ENCODE data around the gene MITF.

MITF gene

GRCh38 chr3:69770976-69771634 lies 31.8 kb downstream of the MITF start:
- Histone ChIP-seq H3K4me1 (peaks cover 3% of the 10 kb centered on the region; the same call in 1 of the 2 replicates), H3K9me3 (no peaks in the 10 kb centered on the region), H3K36me3 (no peaks in the 10 kb centered on the region), H3K27me3 (no peaks in the 10 kb centered on the region), H3K4me3 (ENCODE audit: low read depth, low read length) (no peak overlapping the region)
- TF ChIP-seq CTCF (IDR thresholded peaks at IDR 0.05; ENCODE audit: low read depth, low read length): no peak
- DNase-seq: no peak

- DNase-seq: no peak
- no peaks in the 10 kb centered on the region for H3K9me3 ChIP-seq
- H3K4me3 ChIP-seq (ENCODE audit: low read depth, low read length): no peak overlapping the region
- H3K27me3 ChIP-seq: no peaks in the 10 kb centered on the region
- H3K36me3 ChIP-seq: no peaks in the 10 kb centered on the region
- TF ChIP-seq CTCF (IDR thresholded peaks at IDR 0.05; ENCODE audit: low read depth, low read length): no peak
- no peaks in the 10 kb centered on the region; the same call in 1 of the 2 replicates for H3K4me1 ChIP-seq
Measured at GRCh38 chr3:69772152-69772867, 33.0 kb downstream of the MITF start.

- TF ChIP-seq CTCF (IDR thresholded peaks at IDR 0.05; ENCODE audit: low read depth, low read length): no peak
- H3K27me3 ChIP-seq: no peaks in the 10 kb centered on the region
- no peak overlapping the region for H3K4me3 ChIP-seq (ENCODE audit: low read depth, low read length)
- H3K36me3 ChIP-seq: no peaks in the 10 kb centered on the region
- no peak for DNase-seq
- no peaks in the 10 kb centered on the region for H3K9me3 ChIP-seq
- no peaks in the 10 kb centered on the region for H3K4me1 ChIP-seq
Measured at GRCh38 chr3:69774029-69774428, 34.8 kb downstream of the MITF start.

GRCh38 chr3:69775751-69776150 lies 36.5 kb downstream of the MITF start:
- Histone ChIP-seq H3K4me3 (ENCODE audit: low read depth, low read length) (no peak overlapping the region), H3K27me3 (no peaks in the 10 kb centered on the region), H3K4me1 (no peaks in the 10 kb centered on the region), H3K9me3 (no peaks in the 10 kb centered on the region), H3K36me3 (no peaks in the 10 kb centered on the region)
- no peak for TF ChIP-seq CTCF (IDR thresholded peaks at IDR 0.05; ENCODE audit: low read depth, low read length)
- DNase-seq: no peak

GRCh38 chr3:69776289-69776688 lies 37.0 kb downstream of the MITF start:
- H3K4me1 ChIP-seq: no peaks in the 10 kb centered on the region
- TF ChIP-seq CTCF (IDR thresholded peaks at IDR 0.05; ENCODE audit: low read depth, low read length): no peak

More at GRCh38 chr3:69776289-69776688, 37.0 kb downstream of the MITF start:
- no peaks in the 10 kb centered on the region for H3K27me3 ChIP-seq
- DNase-seq: no peak
- no peaks in the 10 kb centered on the region for H3K9me3 ChIP-seq
- no peak overlapping the region for H3K4me3 ChIP-seq (ENCODE audit: low read depth, low read length)
- no peaks in the 10 kb centered on the region for H3K36me3 ChIP-seq

Measured in BE2C (cell line).